Ishikawa (cell line): ENCODE data around the gene CLSTN2.

Experiments
- CEBPB ChIP-seq: IDR thresholded peaks from 2 replicates; pipeline ENCODE4 v1.6.1; 2012
- CREB1 ChIP-seq: IDR thresholded peaks from 2 replicates; pipeline ENCODE4 v1.6.1; 2012; ENCODE audit warnings: low read depth
- EGR1 ChIP-seq: IDR thresholded peaks from 2 replicates; pipeline ENCODE4 v1.6.1; 2012
- TEAD4 ChIP-seq: IDR thresholded peaks from 2 replicates; pipeline ENCODE4 v1.6.1; 2012
- YY1 ChIP-seq: IDR thresholded peaks from 2 replicates; pipeline ENCODE4 v1.6.1; 2012; ENCODE audit warnings: low read depth
- TF ChIP-seq, protein P1 (sequence below): IDR thresholded peaks from 2 replicates; pipeline ENCODE4 v1.6.1; 2012

DNA sequence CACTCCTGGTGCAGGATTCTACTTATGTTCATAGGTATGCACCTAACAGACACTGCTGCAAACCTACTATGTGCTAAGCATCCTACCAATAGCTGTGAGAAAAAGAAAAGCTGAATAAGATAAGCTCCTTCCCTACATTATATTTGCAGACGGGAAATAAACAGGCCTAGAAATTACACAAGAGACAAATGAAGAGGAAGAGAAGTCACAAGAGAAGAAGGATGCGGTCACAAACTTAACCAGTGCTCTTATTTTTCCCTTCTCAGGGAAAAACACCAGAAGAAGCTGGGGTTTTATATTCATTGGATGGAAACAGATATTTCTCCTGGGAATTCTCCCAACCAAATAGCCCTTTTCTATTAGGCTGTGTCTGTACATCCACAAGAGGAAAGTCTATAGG is 633.1 kb downstream of the CLSTN2 start:
- TF ChIP-seq CEBPB (no peak), EGR1 (no peak), YY1 (no peak), TEAD4 (no peak), CREB1 (no peak)
- TF ChIP-seq, protein P1, sequence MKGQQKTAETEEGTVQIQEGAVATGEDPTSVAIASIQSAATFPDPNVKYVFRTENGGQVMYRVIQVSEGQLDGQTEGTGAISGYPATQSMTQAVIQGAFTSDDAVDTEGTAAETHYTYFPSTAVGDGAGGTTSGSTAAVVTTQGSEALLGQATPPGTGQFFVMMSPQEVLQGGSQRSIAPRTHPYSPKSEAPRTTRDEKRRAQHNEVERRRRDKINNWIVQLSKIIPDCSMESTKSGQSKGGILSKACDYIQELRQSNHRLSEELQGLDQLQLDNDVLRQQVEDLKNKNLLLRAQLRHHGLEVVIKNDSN = no peak
